Mononuclear cell (primary cell): ENCODE measurements around the gene MEGF11. TPM values are rescaled to one million over a fixed set of nuclear protein-coding genes. Genes with fewer than 3 reads are reported as not detected.

Experiments
- H3K27me3 ChIP-seq: 2 replicates; pipeline ENCODE4 v1.6.0; 2011; ENCODE audit warnings: low read length, control low read depth; ENCODE audit not compliant: insufficient read depth
- H3K4me1 ChIP-seq: 2 replicates; pipeline ENCODE4 v1.5.1; 2011; ENCODE audit warnings: mild to moderate bottlenecking, low read length, control low read depth; ENCODE audit not compliant: insufficient read depth
- H3K4me3 ChIP-seq: 2 replicates; pipeline ENCODE4 v1.5.1; 2011; ENCODE audit warnings: mild to moderate bottlenecking, low read length, moderate library complexity
- H3K9me3 ChIP-seq: 2 replicates; pipeline ENCODE4 v1.5.1; 2011; ENCODE audit warnings: low read depth, mild to moderate bottlenecking, control low read depth, low read length
- total RNA-seq: library from RNA; depleted of rRNA; stranded (reverse); fragments of >200 nt; gene quantifications from one replicate; pipeline ENCODE4 v1.2.3, GENCODE V29; 2012

MEGF11 gene
- total RNA-seq, 1 donor = not detected

DNA sequence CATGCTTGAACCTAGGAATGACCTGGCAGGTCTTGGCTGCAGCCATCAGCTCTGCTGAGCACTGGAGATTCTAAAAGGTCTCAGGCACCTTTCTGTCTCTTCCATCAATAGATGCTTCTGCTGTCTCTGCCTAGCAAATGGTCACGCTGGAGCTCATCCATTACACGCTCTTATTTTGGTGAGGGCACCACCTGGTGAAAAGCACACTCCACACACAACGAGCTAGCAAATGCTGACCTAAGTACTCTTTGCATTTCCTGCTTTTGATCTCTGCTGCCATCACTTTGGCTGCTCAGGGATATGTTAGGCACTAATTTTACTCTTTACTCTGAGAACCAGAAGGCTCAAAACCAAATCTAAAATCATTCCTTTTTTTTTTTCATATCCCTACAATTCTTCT, 293.0 kb downstream of the MEGF11 start:
- H3K4me3 ChIP-seq = no peak overlapping the region

DNA sequence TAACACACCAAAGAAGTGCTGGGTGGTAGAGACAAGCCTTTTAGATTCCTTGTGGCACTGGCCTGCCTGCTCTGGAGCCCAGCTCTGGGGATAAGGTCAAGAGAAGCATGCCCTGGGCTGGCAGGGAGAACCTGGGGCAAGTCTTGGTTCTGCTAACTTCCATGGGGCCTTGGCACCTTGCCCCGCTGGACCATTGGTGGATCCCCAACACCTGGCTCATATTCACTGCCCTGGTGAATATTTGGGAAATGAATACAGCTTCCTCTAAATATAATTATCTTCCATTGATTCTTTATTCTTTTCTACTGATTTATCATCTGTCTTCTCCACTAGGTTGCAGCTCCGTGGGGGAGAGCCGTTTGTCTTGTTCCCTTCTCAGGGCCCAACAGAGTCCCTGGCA, 294.7 kb downstream of the MEGF11 start:
- no peaks in the 10 kb centered on the region for H3K27me3 ChIP-seq
- no peak overlapping the region for H3K4me3 ChIP-seq
- H3K9me3 ChIP-seq = no peaks in the 10 kb centered on the region
- no peaks in the 10 kb centered on the region for H3K4me1 ChIP-seq

More for the DNA sequence above, 293.0 kb downstream of the MEGF11 start:
- Histone ChIP-seq H3K4me1 (no peaks in the 10 kb centered on the region), H3K9me3 (no peaks in the 10 kb centered on the region), H3K27me3 (no peaks in the 10 kb centered on the region)

DNA sequence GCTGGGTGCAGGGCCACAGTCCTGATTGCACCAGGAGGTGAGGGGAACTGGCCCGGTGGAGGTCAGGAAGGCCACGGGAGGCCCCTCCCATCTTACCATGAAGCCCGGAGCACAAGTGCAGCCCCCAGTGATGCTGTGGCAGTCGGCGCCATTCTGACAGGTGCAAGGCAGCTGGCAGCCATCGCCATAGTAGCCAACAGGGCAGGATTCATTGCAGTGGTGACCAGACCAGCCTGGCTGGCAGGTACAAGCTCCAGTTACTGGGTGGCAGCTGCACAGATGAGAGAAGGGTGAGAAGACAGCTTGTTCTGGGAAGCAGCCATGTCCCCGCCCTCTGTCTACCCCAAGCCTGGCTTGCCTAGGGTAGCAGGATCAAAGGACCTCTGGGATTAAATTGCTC, 296.1 kb downstream of the MEGF11 start:
- no peak overlapping the region for H3K4me3 ChIP-seq
- H3K27me3 ChIP-seq = no peaks in the 10 kb centered on the region
- no peaks in the 10 kb centered on the region for H3K9me3 ChIP-seq
- no peaks in the 10 kb centered on the region for H3K4me1 ChIP-seq

DNA sequence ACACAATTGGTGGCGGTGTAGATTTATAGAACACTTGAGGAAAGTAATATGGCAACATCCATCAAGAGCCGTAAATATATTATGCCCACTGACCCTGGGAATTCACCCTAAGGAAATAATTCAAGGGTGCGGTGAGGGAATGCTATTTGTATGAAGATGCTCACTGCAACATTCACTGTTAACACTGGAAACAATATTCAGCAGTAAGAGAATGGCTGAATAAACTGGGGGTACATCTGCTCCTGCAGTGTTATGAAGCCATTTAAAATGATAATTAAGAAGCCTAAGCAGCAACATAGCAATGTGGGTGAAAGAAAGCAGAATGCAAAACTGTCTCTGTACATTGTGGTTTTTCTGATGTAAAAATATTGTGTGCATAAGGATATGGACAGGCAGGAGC, 296.7 kb downstream of the MEGF11 start:
- no peak overlapping the region for H3K4me3 ChIP-seq
- no peaks in the 10 kb centered on the region for H3K9me3 ChIP-seq
- no peaks in the 10 kb centered on the region for H3K27me3 ChIP-seq
- H3K4me1 ChIP-seq = no peaks in the 10 kb centered on the region

DNA sequence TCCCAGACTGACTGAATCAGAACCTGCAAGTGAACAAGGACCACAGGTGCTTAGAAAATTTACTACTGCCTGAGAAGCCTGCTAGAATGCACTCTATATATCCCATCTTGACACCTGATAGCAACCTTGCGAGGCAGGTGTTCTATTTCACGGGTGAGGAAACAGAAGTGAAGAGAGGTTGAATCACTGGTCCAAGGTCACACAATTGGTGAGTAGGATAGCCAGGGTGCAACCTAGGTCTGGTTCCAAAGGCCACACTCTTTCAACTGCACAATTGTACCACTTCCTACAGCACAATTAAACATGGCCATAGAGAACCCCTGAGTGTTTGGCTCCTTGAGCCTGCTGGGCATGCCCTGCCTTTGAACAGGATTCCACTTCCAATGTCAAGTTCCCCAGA, 297.2 kb downstream of the MEGF11 start:
- Histone ChIP-seq H3K4me1 (no peaks in the 10 kb centered on the region), H3K27me3 (no peaks in the 10 kb centered on the region), H3K9me3 (no peaks in the 10 kb centered on the region), H3K4me3 (no peak overlapping the region)

DNA sequence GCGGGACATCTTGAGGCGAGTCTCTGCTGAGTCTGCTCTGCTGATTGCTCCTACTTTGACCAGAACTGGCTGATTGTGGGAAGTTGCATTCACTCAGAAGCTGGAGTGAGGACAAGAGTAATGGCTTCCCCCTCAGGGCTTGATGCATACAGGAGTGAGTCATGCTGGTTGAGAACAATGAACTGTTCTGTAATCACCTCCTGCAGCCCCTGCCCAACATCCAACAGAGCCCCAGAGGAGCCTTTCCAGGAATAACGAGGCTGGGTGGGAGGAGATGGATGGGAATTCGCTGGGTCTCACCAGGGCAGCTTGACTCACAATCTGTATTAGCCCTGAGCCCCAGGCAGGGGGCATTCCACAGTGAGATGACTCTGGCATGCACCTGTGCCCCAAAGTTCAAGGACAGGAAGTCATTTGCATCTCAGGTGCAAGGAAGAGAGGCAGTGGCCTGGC, 299.2 kb downstream of the MEGF11 start:
- Histone ChIP-seq H3K27me3 (no peaks in the 10 kb centered on the region), H3K9me3 (no peaks in the 10 kb centered on the region), H3K4me1 (no peaks in the 10 kb centered on the region), H3K4me3 (no peak overlapping the region)

DNA sequence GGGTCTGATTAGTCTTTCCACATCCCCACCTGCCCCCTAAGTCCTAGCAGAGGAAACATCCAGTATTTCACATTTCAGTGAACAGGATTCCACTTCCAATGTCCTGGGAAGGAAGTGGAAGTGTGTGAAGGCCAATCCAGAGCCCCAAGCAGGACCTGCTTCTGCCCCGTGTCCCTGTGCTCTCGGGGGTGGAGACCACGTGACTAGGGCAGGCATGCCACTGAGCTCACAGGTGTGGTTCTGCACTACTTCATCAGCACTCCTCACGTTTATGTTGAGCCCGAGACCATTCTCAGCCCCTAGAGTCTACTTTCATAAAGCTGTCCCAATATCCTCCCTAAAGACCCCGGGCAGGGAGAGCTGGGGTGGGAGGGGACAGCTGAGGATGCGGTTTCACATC, 299.9 kb downstream of the MEGF11 start:
- no peaks in the 10 kb centered on the region for H3K4me1 ChIP-seq
- no peaks in the 10 kb centered on the region for H3K9me3 ChIP-seq
- H3K4me3 ChIP-seq = no peak overlapping the region

DNA sequence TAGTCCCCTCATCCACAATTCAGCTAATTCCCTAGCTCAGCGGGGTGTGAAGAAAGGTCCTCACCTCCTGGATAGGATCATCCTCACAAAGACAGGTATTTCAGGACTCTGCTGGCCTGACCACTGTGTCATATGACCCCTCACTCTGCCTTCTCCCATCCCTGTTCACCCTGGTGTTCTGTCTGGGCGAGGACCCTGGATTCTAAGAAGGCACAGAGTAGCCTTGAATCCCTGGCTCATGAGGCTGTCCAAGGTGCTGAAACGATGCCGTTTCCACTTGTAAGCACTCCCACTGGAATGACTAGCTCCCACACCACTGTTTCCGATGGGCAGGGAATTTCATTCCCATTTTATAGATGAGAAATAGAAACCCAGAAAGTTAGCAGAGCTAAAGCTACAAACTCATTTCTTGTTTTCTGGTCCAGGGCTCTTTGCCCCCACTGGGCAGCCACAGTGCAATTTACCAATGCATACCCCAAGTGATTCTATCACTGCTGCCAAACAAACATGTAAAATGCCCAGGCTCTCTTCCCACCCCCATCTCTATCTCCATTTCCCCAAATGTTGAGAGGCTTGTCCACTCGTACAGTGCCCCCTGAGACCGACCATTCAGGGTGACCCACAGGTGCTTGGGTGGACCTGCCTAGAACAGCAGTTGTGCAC, 301.0 kb downstream of the MEGF11 start:
- Histone ChIP-seq H3K4me3 (no peak overlapping the region), H3K9me3 (no peaks in the 10 kb centered on the region), H3K4me1 (no peaks in the 10 kb centered on the region), H3K27me3 (no peaks in the 10 kb centered on the region)

More for the DNA sequence above, 299.9 kb downstream of the MEGF11 start:
- no peaks in the 10 kb centered on the region for H3K27me3 ChIP-seq

DNA sequence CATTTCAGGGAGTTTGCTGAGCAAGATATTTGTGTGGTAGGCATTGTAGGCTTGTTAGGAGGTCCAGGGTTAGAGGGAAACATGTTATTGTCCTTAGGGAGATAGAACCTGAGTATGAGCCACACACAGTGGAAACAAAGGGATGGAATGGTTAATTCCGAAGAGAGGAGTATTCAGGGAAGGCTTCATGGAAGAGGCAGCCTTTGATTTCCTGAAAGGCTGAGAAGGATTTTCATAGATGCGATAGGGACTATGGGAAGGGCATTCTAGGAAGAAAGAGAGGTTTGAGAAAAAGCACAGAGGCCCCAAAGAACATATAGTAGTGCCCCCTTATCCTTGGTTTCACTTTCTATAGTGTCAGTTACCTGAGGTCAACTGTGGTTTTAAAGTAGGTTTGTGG, 302.5 kb downstream of the MEGF11 start:
- Histone ChIP-seq H3K4me3 (no peak overlapping the region), H3K4me1 (no peaks in the 10 kb centered on the region), H3K27me3 (no peaks in the 10 kb centered on the region), H3K9me3 (no peaks in the 10 kb centered on the region)

DNA sequence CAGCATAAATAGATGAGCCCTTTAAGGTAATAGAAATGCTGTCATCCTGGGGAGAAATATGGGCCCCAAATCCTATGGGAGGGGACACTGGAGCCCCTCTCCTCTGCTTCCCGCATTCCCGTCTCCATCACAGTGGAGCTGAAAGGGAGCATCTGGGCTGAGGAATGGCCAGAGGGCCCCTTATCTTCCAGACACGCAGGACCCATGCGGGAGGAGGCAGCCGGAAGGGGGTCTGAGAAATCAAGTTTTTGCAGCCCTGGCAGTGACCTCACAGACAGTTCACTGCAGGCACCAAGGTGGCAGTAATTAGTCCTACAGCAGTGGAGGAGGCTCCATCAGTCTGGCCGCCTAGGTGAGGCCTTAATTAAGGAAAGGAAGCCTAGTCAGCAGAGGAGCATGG, 304.1 kb downstream of the MEGF11 start:
- H3K27me3 ChIP-seq = no peaks in the 10 kb centered on the region
- H3K9me3 ChIP-seq = no peaks in the 10 kb centered on the region
- H3K4me3 ChIP-seq = no peak overlapping the region
- H3K4me1 ChIP-seq = no peaks in the 10 kb centered on the region

DNA sequence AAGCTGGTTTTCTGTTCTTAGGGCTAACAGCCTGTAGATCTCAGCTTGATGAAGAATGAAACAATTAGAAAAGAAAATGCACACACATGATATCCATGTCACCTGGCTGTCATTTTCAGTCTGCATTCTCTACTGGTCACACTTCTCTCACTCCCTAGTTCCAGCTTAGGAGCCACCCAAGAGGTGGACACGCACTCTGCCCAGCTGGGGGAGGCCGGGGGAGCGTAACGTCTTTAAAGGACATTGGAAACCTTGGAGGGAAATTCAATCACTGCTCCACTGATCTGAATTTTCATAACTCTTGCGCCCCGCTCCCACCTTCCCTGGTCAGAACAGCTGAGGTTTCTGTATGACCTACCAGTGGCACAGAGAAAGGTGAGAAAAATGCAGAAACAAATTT, 304.5 kb downstream of the MEGF11 start:
- Histone ChIP-seq H3K4me1 (no peaks in the 10 kb centered on the region), H3K9me3 (no peaks in the 10 kb centered on the region), H3K27me3 (no peaks in the 10 kb centered on the region), H3K4me3 (no peak overlapping the region)

DNA sequence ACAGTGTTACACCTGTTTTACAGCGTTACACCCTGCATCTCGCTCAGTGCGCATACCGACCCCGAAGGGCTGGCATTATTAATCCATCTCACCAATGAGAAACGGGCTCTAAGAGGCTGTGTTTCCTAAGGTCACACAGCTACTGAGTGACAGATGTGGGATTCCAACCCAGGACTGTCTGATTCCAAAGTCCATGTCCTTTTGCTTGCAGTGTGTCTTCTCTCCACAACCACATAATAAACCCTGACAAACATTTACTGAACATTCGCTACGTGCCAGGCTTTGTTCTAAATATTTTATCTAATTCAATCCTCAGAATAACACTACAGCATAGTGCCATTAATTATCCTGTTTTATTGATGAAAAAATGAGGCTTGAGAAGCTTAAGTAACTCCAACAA, 305.2 kb downstream of the MEGF11 start:
- Histone ChIP-seq H3K4me3 (no peak overlapping the region), H3K9me3 (no peaks in the 10 kb centered on the region), H3K27me3 (no peaks in the 10 kb centered on the region), H3K4me1 (no peaks in the 10 kb centered on the region)

DNA sequence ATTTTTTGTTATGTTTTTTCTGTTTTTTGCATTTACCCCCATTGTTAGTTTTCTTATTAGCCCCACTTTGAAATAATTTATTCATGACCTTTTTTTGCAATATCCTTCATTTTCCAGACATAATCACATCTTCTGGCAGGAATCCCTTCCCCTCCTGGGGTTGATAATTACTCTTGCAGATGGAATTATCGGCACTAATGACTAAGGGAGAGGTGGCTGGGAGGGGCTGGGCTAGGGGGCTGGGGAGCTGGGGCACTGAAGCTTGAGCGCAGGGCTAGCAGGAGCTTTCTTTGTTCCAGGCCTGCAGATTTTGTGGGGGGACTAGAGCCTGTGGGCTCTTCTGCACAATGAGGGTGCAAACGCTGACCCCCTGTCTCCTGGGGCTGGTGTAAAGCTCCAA, 306.5 kb downstream of the MEGF11 start:
- Histone ChIP-seq H3K27me3 (no peaks in the 10 kb centered on the region), H3K4me1 (no peaks in the 10 kb centered on the region), H3K4me3 (no peak overlapping the region), H3K9me3 (no peaks in the 10 kb centered on the region)

DNA sequence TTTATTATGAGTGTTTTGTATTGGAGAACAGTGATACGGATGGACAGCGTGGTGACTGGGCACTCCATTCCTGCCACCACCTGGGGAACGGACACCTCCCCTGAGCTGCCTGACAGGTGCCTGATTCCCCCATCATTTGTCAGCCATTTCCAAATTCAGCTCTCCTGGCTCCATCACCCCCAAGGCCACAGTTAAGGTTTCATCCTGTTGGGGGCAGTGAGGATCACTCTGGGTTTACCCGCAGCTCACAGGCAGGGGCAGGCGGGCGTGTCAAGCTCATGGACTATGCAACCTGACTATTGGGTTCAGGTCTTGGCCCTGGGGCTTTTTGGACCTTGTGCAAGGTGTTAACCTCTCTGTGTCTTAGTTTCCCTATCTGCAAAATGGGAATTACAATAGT, 307.9 kb downstream of the MEGF11 start:
- H3K9me3 ChIP-seq = no peaks in the 10 kb centered on the region
- H3K4me1 ChIP-seq = no peaks in the 10 kb centered on the region
- H3K4me3 ChIP-seq = no peak overlapping the region
- H3K27me3 ChIP-seq = no peaks in the 10 kb centered on the region

DNA sequence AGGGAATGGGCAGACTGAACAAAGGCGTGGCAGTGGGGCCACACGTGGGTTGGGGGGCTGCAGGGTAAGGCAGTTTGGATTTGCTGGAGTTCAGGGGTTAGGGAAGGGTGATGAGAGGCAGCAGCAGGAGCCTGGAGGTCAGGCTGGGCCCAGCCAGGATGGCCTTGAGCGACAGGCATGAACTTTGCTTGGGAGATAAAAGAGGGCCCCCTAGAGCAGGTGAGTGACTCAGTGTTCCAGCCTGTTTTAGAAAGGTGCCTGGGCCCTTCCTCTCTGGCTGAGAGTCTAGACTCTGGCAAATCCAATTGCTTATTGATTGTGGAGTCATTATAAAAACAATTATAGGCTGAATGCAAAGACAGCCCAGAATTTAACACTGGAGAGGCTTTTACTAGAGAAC, 309.1 kb downstream of the MEGF11 start:
- no peaks in the 10 kb centered on the region for H3K4me1 ChIP-seq
- H3K27me3 ChIP-seq = no peaks in the 10 kb centered on the region
- no peak overlapping the region for H3K4me3 ChIP-seq
- no peaks in the 10 kb centered on the region for H3K9me3 ChIP-seq

DNA sequence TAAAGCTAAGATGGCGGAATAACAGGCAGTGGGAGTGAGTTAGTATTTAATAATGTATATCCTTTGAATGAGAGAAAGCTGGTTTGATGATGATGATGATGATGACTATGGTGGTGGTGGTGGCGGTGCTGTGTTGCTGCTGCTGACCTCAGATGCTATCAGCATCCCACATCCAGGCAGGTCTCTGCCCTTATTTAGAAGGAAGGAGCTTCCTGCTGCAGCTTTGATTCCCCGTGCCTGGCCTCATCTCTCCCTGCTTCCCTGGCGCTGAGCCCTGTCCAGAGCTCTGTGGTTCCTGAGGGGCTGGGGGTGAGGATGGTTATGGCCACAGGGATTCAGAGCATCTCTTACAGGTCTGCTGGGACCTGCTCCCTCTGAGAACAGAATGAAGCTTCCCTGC, 311.1 kb downstream of the MEGF11 start:
- Histone ChIP-seq H3K9me3 (no peaks in the 10 kb centered on the region), H3K4me1 (no peaks in the 10 kb centered on the region), H3K4me3 (no peak overlapping the region), H3K27me3 (no peaks in the 10 kb centered on the region)
